HTR-8/SVneo (cell line): Measurements from ENCODE around the gene RAB10.
"Not testable (repeated sequence)": the region's sequence is repeated elsewhere in the genome, so short reads cannot be mapped to it uniquely, and the experiment has no call there.

ENCODE experiments used
- DNase-seq: peaks from one replicate; pipeline ENCODE4 v3.0.0; 2011; ENCODE audit warnings: low spot score, mixed read lengths; ENCODE audit not compliant: insufficient read length
- FAIRE-seq: peaks from 2 replicates; lab custom pipeline; 2011; peaks lifted over from hg19 to GRCh38; lab: Jason Lieb, UNC

Gene RAB10

DNA sequence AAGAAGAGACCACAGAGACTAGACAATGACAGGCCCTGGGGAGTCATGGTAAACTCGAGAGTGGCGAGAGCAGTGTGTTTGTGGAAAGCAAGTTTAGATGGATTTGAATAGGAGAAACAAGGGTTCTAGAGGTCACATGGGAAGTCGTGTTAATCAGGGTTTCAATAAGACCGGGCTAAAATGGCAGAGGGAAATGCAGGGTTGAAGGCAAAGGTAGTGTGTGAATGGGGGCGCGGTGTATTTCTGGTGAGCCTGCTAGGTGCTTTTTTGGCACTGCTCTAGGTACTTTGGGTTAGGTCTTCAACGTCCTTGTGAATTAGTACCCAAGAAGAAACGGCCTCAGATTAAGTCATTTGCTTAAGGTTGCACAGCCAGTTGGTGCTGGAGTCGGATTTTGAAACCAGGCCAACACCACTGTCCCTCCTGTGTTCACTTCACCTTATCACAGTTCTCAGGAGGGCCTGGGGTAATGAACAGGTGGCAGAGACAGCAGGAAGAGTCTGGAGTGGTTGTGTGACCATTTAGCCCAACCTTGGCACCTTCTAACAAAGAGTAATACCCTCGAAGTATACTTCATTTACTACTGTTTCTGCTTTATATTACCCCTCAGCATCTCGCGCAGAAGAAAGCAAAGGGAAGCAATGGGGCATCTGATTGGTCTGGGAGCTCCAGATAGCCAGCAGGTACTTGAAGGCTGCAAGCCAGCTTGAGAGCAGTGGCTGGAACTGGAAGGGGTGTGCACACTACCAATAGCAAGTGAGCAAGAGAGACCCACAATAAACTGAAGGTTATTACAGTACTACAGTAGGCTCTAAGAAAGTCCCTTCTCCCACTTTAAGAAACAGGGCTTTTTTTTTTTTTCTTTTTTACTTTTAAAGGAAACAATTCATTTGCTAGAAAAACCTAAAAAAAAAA, 105.6 kb downstream of the RAB10 start:
- no peak for FAIRE-seq
- DNase-seq, result no peak

DNA sequence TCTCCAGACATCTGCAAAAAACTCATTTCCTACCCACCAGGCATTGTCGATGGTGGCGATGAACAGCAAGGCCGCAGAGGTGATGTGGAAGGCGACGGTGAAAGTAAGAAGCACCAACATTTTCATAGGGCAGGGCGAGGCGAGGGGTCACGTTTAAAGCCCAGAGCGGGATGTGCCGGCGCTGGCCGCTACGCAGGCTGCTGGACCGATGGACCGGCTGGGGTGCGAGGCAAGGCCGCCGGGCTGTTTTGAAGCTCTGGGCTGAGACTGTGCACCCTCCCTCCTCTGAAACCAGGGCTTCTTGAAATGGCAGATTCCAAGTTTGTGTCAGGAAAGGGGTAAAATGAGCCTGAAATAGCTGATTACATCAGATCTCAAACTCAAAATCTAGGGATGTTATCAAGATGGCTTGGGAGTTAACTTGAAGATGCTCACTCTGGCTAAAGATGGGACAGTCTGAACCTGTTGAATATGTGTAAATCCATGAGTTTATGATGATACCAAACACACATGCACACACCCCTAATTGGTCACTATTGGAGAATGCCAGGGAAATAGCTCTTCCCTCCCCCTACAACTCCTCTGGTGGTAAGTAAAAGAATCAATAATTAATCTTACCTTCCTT, 107.4 kb downstream of the RAB10 start:
- DNase-seq, result no peak
- FAIRE-seq, result no peak

DNA sequence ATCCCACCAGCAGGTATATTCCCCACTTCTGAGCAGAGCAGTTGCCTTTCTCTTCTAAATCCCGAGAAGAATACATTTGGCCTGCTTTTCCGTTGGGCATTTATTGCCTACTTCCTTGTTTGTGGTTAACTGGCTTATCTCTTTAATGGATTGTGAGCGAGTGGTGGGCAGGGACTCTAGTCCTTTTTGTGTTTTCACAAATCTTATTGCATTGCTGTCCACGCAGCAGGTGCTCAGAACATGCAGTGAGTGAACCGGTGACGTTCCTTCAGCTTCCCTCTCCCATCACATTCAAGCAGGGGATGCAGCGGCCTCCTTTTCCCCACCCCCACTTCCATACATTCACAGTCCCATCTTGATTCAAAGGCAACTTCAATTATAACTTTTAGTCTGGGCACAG, 110.1 kb downstream of the RAB10 start:
- no peak for DNase-seq
- FAIRE-seq, result no peak

DNA sequence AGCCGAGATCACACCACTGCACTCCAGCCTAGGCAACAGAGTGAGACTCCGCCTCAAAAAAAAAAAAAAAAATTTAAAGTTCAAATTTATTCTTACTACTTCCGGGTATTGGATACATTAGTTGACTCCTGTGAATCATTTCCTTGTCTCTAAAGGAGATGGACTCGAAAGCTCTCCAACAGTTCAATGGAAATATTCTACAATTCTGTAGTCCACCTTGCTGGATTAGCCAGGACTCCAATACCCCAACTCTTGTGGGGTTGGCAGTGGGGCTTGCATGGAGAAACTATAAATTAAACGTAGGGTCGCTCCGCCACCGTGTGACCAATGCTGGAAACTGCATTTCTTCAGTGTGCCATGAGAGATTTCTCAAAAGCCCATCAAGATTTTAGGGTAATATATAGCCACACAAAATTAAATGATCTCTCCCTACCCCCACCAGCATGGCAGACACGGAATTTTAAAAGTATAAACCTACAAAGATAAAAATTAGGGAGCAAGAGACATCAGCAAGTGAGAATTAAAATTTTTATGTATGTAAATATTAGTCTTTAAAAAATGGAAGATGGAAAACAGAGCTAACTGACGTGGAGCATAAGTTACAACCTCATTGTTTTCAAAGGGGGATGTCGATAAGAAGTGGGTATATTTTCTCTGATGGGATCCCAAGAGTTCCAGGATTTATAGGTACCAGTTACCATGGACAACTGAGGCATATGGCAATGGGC, 111.2 kb downstream of the RAB10 start:
- no peak for FAIRE-seq
- peak; percentile 74 for DNase-seq

DNA sequence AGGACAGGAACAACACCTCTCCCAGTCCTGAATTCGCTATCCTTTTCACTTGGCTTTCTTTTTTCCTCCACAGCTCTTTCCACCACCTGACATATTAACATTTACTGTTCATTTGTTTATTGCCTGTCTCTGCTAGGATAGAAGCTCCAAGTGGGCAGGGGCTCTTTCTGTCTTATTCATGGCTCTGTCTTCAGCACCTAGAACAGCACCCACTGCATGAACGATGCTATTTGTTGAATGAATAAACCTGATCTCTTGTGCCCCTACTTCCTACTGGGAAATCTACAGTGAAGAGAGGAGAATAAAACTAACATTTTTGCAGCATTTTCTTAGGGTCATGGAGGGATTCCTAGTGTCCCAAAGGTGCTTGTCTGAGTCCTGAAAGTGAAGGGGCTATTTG, 114.6 kb downstream of the RAB10 start:
- no peak for FAIRE-seq
- no peak for DNase-seq

DNA sequence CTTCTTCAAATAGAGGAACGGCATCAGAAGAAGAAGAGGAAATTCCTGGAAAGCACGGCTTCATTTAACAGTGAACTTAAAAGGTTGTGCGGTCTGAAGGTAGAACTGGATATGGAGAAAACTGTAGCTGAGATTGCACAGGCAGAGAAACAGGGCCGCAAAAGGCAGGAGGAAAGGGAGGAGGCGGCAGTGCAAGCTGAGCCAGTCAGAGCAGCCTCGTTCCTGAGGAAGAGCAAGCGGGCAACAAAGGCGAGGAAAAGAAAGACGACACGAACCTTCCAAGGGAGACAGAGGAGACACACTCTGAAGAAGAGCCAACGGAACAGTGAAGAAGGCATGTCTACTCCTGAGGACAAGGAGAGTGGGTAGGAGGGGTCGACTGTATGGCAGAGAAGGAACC, 116.4 kb downstream of the RAB10 start:
- DNase-seq (no peak), FAIRE-seq (no peak)

DNA sequence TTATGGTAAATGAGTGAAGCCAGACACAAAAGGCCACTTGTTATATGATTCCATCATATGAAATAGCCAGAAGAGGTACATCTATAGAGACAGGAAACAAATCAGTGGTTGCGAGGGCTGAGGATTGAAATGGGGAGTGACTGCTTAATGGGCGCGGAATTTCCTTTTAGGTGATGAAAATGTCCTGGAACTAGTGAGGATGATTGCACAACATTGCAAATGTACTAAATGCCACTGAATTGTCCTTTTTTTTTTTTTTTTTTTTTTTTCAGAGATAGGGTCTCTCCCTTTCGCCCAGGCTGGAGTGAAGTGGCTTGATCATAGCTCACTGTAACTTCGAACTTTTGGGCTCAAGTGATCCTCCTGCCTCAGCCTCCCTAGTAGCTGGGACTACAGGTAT, 123.7 kb downstream of the RAB10 start:
- no peak for FAIRE-seq

DNA sequence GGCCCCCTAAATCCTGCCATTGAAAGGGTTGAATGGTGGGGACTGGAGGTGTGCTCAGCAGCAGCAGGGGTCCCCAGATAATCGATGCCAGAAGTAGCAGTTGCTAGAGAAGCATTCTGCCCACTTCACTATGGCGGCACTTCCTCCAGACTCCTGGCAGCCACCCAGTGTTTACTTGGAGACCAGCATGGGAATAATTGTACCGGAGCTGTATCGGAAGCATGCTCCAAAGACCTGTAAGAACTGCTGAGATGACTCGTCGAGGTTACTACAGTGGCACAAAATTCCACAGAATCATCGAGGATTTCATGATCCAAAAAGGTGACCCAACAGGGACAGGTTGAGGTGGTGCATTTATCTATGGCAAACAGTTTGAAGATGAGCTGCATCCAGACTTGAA, 128.0 kb downstream of the RAB10 start:
- FAIRE-seq (no peak), DNase-seq (no peak)

More for the DNA sequence above, 123.7 kb downstream of the RAB10 start:
- no peak for DNase-seq

DNA sequence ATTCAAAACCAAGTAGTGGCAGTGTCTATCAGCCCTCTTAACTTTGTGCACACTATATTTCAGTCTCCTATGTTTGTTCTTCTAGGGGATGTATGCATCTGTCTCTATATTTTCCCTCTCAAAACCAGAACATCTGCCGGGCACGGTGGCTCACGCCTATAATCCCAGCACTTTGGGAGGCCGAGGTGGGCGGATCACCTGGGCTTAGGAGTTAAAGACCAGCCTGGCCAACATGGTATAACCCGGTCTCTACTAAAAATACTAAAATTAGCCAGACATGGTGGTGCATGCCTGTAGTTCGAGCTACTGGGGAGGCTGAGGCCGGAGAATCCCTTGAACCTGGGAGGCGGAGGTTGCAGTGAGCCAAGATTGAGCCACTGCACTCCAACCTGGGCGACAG, 129.1 kb downstream of the RAB10 start:
- no peak for FAIRE-seq

DNA sequence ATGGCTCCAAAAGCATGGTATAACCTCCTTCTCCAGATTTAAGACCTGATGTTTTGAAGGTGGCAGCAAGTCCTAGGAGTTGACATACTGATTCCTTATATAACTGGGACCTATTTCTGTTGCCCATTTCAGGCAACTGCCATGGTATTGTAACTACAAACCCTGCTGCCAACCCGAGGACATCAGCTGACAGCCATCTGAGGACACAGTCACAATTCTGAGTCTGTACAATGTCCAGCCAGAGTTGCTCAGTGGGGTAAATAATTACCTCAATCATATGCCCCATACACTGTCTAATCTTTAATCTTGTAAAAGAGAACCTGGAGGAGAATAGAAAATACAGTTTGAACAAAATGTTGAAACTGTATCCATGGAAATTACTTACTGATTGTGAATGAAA, 130.3 kb downstream of the RAB10 start:
- DNase-seq (no peak), FAIRE-seq (no peak)

More for the DNA sequence above, 129.1 kb downstream of the RAB10 start:
- no peak for DNase-seq

DNA sequence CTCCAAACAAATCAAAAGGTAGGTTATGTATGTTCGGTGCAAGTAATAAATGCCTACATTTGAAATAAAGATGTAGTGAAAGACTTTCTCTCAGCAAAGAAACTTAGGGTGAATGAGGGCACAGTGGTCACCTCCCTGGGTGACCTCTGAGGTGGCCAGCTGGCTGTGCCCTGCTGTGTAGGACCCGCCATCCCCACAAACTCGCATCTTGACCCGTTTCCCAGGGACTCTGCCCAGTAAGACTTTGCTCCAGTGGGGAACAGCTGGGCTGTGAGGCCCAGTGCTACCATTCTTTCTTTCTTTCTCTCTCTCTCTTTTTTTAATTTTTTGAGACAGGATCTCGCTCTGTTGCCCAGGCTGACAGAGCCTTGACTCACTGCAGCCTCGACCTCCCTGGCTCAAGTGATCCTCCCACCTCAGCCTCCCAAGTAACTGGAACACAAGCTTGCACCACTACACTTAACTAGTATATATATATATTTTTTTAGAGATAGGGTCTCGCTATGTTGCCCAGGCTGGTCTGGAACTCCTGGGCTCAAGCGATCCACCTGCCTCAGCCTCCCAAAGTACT, 130.8 kb downstream of the RAB10 start:
- FAIRE-seq (no peak), DNase-seq (no peak)

DNA sequence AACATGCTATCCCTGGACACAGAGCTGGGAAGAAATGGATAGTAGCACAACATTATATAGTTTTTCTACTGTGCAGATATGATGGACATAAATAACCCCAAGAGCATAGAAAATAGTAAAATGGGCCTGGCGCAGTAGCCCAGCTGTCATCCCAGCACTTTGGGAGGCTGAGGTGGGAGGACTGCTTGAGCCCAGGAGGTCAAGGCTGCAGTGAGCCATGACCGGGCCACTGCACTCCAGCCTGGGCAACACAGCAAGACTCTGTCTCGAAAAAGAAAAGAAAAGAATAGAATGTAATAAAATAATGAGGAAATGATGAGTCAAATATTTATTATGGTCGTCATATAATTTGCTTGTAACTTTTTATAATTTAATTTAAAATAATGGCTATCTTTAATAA, 131.5 kb downstream of the RAB10 start:
- no peak for FAIRE-seq
- no peak for DNase-seq

DNA sequence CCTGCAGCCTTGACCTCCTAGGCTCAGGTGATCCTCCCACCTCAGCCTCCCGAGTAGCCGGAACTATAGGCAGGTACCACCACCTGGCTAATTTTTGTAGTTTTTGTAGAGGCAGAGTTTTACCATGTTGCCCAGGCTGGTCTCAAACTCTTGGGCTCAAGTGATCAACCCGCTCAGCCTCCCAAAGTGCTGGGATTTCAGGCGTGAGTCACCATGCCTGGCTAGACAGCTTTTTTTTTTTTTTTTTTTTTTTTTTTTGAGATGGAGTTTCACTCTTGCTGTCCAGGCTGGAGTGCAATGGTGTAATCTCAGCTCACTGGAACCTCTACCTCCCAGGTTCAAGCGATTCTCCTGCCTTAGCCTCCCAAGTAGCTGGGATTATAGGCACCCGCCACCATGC, 132.7 kb downstream of the RAB10 start:
- not testable (repeated sequence) for FAIRE-seq, DNase-seq

DNA sequence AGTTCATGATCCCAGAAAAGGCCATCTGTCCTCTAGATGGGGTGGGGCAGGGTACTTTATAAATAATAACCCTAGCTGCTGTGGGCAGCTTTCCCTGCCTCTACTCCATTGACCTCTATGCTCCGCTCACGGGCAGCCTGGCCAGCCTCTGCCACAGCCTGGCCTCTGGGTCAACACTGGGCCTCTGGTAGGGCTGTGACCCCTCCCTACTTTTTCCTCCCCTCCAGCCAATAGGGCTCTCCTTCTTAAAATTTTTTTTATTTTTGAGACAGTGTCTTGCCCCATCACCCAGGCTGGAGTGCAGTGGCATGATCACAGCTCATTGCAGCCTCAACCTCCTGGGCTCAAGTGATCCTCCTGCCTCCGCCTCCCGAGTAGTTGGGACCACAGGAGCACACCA, 134.9 kb downstream of the RAB10 start:
- no peak for DNase-seq
- no peak for FAIRE-seq

DNA sequence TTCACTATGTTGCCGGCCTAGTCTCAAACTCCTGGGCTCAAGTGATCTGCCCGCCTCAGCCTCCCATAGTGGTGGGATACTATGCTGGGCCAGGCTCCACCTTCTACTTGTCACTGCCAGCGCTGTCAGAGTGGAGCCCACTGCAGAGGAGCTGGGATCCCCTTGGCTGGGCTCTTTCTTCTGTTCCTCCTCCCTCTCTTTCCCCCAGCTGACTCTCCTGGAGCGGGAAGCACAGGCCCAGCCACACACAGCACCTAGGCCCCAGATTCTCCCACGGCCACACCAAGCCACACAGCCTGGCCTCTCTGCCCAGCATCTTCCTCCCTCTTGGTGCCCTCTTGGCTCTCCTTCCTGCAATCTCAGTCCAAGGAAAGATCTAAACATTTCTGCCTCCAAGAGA, 135.3 kb downstream of the RAB10 start:
- DNase-seq, result no peak
- no peak for FAIRE-seq

DNA sequence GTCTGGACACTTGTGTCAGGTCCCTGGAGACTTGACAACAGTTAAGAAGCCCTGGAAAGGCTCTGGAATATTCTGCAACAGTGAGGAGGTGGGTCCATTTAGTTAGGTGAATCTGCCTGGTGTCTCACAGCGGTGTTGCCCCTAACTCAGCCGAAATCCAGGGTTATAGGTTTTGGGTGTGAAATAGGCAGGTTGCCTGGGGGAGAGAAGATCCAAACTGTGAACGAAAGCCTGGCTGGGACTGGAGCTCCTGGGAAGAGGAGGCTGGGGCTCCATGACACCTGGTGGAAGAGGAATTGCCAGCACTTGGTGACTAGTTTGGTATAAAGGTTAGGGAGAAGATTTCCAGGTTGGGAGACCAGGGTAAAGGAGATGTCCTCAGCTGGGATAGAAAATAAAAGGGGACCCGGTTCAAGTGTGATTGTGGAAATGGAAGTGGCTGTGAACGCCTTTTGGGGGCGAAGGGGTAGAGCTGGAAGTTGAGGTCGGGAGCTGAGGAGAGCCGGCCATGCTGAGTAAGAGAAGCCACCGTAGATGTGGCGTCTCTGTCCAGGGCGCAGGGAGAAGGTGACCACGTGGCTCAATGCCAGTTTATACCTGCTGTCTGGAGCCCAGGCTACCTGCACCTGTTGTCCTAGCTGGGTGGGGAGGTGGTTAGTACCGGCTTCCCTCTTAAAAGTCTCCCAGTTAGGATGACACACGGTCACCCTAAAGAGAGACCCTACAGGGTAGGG, 136.0 kb downstream of the RAB10 start:
- no peak for DNase-seq
- FAIRE-seq, result no peak

DNA sequence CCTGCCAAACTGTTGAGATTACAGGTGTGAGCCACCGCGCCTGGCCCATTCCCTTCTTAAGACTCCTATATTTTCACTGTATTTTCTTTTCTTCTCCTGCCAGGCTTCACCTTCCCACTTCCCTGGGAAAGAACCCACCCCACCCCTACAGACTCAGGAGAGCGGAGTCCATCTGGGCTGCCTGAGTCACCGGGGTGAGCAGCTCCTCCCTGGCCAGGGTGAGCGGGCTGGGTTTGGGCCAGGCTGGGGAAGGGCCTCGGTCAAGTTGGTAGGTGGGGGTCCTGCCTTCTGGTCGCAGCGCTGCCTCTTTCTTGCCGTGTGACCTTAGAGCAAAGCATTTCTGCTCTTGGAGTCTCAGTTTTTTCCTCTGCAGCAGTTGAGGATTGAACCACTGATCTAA, 136.9 kb downstream of the RAB10 start:
- DNase-seq (no peak), FAIRE-seq (no peak)

DNA sequence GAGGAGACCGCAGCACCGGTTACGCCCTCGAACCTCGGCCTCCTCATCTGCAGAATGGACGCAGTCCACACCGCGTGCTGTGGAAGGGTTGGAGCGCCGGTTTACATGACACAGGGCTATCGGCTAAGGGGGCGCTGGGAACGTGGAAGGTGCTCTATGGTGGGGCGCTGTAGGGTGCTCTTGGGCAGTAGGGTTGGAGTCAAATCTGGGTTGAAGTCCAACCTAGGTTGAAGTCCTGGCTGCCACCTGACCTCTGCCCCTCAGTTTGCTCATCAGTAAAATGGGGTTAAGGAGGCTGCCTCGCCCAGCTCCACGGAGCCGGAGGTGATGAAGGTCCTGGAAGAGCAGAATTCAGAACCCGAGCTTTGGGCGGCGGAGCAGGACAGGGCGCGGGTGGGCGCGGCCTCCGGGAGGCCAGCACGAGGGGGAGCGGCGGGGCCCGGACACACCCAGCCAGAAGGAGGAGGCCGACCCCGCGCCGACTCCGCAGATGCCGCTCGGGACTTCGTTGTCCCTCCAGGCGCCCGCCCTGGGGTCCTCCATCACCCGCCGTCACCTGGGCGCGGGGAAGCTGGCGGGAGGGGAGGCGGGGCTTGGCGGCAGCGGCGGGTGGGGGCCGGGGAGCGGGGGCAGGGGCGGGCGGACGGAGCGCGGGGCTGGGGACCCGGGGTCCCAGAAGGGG, 138.4 kb downstream of the RAB10 start:
- FAIRE-seq, result peak; percentile 46

More for the DNA sequence above, 138.4 kb downstream of the RAB10 start:
- no peak for DNase-seq
